GM20000 (cell line): ENCODE data around the gene DLG2.
"Not testable (repeated sequence)": the region's sequence is repeated elsewhere in the genome, so short reads cannot be mapped to it uniquely, and the experiment has no call there.

ENCODE experiments used
- DNase-seq: peaks from one replicate; pipeline ENCODE4 v3.0.0; 2012; ENCODE audit warnings: low spot score
- TF ChIP-seq, protein P1 (sequence below): IDR thresholded peaks from 2 replicates; pipeline ENCODE4 v1.5.1; 2012; ENCODE audit warnings: mild to moderate bottlenecking, control low read depth; ENCODE audit errors: extremely low read depth, missing control alignments

Gene DLG2

DNA sequence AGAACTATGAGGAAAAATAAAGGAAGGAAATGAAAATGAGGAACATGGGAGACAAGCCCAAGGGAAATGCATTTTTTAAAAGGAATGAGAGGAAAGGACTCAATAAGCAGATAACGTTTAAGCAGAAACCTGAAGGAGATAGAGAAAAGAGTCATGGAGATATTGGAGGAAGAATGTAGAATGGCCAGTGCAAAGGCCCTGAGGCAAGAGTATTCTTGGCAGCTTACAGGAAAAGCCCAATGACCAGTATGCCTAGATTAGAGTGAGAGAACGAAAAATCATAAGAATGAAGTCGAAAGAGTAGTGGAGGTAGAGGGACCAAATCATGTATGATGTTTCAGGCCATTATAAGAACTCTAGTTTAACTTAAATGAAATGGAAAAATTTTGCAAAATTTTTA, 220.3 kb downstream of the DLG2 start:
- TF ChIP-seq, protein P1, sequence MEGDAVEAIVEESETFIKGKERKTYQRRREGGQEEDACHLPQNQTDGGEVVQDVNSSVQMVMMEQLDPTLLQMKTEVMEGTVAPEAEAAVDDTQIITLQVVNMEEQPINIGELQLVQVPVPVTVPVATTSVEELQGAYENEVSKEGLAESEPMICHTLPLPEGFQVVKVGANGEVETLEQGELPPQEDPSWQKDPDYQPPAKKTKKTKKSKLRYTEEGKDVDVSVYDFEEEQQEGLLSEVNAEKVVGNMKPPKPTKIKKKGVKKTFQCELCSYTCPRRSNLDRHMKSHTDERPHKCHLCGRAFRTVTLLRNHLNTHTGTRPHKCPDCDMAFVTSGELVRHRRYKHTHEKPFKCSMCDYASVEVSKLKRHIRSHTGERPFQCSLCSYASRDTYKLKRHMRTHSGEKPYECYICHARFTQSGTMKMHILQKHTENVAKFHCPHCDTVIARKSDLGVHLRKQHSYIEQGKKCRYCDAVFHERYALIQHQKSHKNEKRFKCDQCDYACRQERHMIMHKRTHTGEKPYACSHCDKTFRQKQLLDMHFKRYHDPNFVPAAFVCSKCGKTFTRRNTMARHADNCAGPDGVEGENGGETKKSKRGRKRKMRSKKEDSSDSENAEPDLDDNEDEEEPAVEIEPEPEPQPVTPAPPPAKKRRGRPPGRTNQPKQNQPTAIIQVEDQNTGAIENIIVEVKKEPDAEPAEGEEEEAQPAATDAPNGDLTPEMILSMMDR = no peak
- no peak for DNase-seq

DNA sequence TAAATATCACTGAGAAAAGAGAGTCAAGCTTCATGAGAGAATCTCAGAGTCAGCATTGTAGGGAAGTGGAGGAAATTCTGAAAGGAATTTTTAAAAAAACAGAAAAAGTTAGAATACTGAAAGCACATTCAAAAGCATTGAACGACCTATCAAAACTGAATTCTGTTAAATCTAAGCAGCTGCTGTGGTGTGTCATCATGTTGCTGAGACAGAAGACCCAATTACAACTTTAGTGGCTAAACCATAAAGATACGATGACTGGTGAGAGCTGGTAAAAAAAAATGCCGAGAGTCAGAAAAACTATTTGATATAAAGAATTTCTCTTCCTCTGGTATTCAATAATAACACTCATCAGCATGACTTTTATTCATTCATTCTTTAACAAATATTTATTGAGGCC, 220.8 kb downstream of the DLG2 start:
- TF ChIP-seq, protein P1 = no peak
- DNase-seq = no peak

DNA sequence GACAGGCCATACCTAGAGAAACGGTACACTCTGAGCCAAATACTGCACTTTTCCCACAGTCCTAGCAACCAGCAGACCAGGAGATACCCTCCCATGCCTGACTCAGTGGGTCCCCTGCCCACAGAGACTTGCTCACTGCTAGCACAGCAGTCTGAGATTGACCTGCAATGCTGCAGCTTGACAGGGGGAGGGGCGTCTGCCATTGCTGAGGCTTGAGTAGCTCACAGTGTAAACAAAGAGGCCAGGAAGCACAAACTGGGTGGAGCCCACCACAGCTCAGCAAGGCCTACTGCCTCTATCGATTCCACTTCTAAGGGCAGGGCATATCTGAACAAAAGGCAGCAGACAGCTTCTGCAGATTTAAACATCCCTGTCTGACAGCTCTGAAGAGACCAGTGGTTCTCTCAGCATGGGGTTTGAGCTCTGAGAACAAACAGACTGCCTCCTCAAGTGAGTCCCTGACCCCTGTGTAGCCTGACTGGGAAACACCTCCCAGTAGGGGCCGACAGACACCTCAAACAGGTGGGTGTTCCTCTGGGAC, 231.6 kb downstream of the DLG2 start:
- DNase-seq = not testable (repeated sequence)

DNA sequence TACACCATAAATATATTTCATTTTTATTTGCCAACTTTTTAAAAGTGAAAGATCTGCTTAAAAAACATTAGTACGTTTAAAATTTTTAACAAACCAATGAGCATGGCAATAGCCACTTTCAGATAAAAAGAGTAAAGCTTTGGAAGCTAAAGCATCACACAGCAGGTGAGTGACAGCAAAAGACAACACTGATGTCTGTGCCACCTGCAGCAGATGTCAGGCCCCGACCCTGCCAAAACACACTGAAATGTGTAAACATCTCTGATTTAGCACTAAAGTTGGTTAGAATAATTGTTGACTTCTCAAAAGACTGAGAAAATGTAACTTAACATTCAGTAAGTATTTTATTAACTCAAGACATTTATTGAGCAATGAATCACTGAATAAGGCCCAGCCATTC, 232.9 kb downstream of the DLG2 start:
- TF ChIP-seq, protein P1 = no peak
- no peak for DNase-seq

DNA sequence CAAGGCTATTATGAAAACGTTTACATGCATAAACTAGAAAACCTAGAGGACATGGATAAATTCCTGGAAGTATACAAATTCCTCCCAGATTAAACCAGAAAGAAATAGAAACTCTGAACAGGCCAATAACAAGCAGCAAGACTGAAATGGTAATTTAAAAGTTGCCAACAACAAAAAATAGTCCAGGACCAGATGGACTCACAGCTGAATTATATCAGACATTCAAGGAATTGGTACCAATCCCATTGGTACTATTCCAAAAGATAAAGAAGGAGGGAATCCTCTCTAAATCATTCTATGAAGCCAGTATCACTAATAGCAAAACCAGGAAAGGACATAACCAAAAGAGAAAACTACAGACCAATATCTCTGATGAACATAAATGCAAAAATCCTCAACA, 236.0 kb downstream of the DLG2 start:
- DNase-seq = no peak
- TF ChIP-seq, protein P1 = no peak

DNA sequence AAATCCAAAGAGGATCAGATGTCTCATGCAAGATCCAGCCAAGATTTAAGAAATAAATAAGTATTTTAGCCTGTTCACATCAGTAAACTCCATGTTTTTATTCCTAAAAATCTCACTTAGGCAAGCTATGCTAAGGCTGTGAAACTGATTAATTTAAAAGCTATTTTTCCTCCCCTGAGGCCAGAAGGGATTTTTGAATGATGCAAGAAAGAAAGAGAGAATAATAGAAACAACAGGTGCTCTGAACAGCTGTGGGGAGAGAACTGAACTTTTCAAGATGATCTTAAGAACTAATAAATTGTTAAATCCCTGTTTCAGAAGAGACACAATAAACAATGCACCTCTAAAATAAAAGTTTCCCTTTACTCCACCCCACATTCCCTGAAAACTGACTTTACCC, 241.6 kb downstream of the DLG2 start:
- TF ChIP-seq, protein P1 = no peak
- DNase-seq = no peak

DNA sequence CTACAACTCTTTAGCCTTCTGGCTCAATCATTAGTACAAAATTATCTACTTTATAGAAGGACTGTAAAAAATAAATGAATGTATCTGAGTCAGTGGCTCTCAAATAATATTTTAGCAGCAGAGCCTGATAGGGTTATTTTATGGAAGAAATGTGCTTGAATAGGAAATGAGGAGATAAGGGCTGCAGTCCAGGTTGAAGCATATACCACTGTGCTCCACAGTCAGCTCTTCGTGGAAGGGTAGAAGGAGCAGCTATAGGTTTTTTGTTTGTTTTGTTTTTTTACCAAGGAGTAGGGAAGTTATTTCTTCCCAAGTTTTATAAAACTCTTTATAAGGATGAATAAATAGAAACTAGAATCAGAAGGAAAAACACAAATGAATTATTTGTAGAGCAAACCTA, 242.0 kb downstream of the DLG2 start:
- DNase-seq = no peak
- TF ChIP-seq, protein P1 = no peak

DNA sequence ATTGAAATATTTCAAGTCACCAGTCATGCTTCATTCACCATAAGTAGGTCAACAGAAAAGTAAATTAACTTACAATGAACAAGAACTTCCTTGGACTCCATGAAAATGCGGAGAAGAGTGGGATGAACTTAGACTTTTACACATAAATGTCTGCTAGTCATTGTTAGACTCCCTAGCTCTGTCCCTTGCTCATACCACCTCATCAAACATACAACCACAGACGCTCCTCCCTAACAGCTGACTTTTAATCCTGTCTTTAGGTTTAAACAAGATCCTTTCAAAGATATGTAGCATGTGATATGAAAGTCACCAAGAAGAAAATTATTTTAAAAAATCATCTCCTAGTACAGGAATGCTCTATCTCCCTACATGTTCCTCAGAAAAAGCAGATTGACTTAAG, 248.1 kb downstream of the DLG2 start:
- no peak for DNase-seq
- TF ChIP-seq, protein P1 = no peak
